Activated T-cell treated with anti-CD3 and anti-CD28 coated beads, Interleukin-2, amount 50 U/mL, for 72 hours (primary cell): Measurements from ENCODE around the gene PIGC. TPM values are rescaled to one million over a fixed set of nuclear protein-coding genes. Genes with fewer than 3 reads are reported as not detected.
A peak's percentile ranks its signal among the peaks of the same experiment; 100 is the strongest.
"Not testable (repeated sequence)": the region's sequence is repeated elsewhere in the genome, so short reads cannot be mapped to it uniquely, and the experiment has no call there.

ENCODE experiments used
- ATAC-seq, 2 donors: fragments of 150-1000 bp; cut with Tn5 transposase; replicated peaks in 1 of 2; 2 replicates each; pipeline ENCODE4 v1.10.0; 2021; ENCODE audit warnings: moderate library complexity in 2 of 2, mild to moderate bottlenecking in 1 of 2
- DNase-seq, 2 donors: peaks; one replicate each; pipeline ENCODE4 v3.0.0; 2021 to 2022; ENCODE audit warnings: mixed read lengths in 1 of 2
- H3K27ac Mint-ChIP-seq: one replicate; pipeline ENCODE4 v1.8.0; 2022; ENCODE audit warnings: mild to moderate bottlenecking, moderate library complexity, mixed read lengths
- H3K27me3 Mint-ChIP-seq: one replicate; pipeline ENCODE4 v1.8.0; 2022; ENCODE audit warnings: low read depth, mixed read lengths
- H3K36me3 Mint-ChIP-seq, 2 donors: one replicate each; pipeline ENCODE4 v1.8.0; 2022; ENCODE audit warnings: mixed read lengths in 2 of 2, mild to moderate bottlenecking in 1 of 2; ENCODE audit not compliant: insufficient read depth in 2 of 2
- H3K4me1 Mint-ChIP-seq: one replicate; pipeline ENCODE4 v1.8.0; 2022; ENCODE audit warnings: low read depth, mixed read lengths
- H3K4me3 Mint-ChIP-seq, 2 donors: one replicate each; pipeline ENCODE4 v1.8.0; 2022; ENCODE audit warnings: mild to moderate bottlenecking in 2 of 2, mixed read lengths in 2 of 2, moderate library complexity in 2 of 2
- H3K9me3 Mint-ChIP-seq, 2 donors: one replicate each; pipeline ENCODE4 v1.8.0; 2022; ENCODE audit warnings: mixed read lengths in 2 of 2
- total RNA-seq, 2 donors: library from RNA; stranded (reverse); gene quantifications; one replicate each; pipeline ENCODE4 v1.2.3, GENCODE V29; 2022

Gene PIGC
- total RNA-seq, 2 donors from 2014 or later: 31.4 to 32.7 TPM

GRCh38 chr1:172442843-172443565, 865 bp downstream of the PIGC start:
- Mint-ChIP-seq H3K4me1 (peaks cover 36% of the 10 kb centered on the region), H3K36me3 (peaks cover 10 to 13% of the 10 kb centered on the region in 2 donors), H3K9me3 (no peaks in the 10 kb centered on the region), H3K27me3 (no peaks in the 10 kb centered on the region), H3K4me3 (peak overlapping the region; percentile 89 to 96), H3K27ac (peak overlapping the region; percentile 97)
- no peak for DNase-seq
- ATAC-seq: no peak

GRCh38 chr1:172442404-172442803, 1.5 kb downstream of the PIGC start:
- no peak for DNase-seq
- Mint-ChIP-seq H3K4me1 (peaks cover 36% of the 10 kb centered on the region), H3K27ac (peak overlapping the region; percentile 8), H3K36me3 (peaks cover 10 to 13% of the 10 kb centered on the region in 2 donors), H3K4me3 (peak overlapping the region in 1 of 2 donors; percentile 96), H3K27me3 (no peaks in the 10 kb centered on the region), H3K9me3 (no peaks in the 10 kb centered on the region)
- ATAC-seq: no peak

- not testable (repeated sequence) for ATAC-seq, H3K27me3 Mint-ChIP-seq, H3K4me3 Mint-ChIP-seq, H3K27ac Mint-ChIP-seq, DNase-seq, H3K9me3 Mint-ChIP-seq
- Mint-ChIP-seq H3K4me1 (peaks cover 31% of the 10 kb centered on the region), H3K36me3 (peaks cover 12 to 14% of the 10 kb centered on the region in 2 donors)
These were observed 6.7 kb downstream of the PIGC start for GRCh38 chr1:172437183-172437582.

DNA sequence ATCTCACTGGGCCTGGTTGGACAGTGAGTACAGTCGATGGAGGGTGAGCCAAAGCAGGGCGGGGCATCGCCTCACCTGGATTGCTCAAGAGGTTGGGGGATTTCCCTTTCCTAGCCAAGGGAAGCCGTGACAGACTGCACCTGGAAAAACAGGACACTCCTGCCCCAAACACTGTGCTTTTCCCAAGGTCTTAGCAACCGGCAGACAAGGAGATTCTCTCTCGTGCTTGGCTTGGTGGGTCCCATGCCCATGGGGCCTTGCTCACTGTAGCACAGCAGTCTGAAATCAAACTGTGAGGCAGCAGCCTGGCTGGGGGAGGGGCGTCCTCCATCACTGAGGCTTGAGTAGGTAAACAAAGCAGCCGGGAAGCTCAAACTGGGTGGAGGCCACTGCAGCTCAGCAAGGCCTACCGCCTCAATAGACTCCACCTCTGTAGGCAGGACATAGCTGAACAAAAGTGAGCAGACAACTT, 12.1 kb downstream of the PIGC start:
- H3K27ac Mint-ChIP-seq: no peak overlapping the region
- H3K4me3 Mint-ChIP-seq: peak overlapping the region in 1 of 2 donors; percentile 17
- peaks cover 42% of the 10 kb centered on the region for H3K4me1 Mint-ChIP-seq
- no peak for DNase-seq
- peaks cover 0 to 3% of the 10 kb centered on the region in 2 donors for H3K9me3 Mint-ChIP-seq
- ATAC-seq: no peak
- H3K36me3 Mint-ChIP-seq: peaks cover 0 to 6% of the 10 kb centered on the region in 2 donors
- H3K27me3 Mint-ChIP-seq: no peaks in the 10 kb centered on the region

- peaks cover 42% of the 10 kb centered on the region for H3K4me1 Mint-ChIP-seq
- peaks cover 0 to 6% of the 10 kb centered on the region in 2 donors for H3K36me3 Mint-ChIP-seq
- H3K27ac Mint-ChIP-seq: peak overlapping the region; percentile 21
These were observed 12.7 kb downstream of the PIGC start for GRCh38 chr1:172431204-172431603.

DNA sequence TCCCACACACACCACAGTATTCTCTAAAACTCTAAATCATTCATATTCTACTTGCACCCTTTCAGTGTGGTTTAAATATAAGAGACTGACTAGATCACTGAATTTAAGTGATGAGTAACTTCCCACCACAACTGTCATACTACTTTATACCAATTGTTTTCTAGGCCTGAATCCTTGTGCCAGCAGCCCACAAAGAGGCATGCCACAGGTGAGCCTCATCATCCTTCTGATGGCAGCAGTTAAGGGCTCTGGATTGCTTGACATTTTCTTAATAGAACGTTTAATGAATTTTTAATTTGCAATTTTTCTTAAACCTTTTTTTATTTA, 13.8 kb downstream of the PIGC start:
- DNase-seq (no peak), ATAC-seq (peak; percentile 39 to 81)
- Mint-ChIP-seq H3K4me1 (peaks cover 42% of the 10 kb centered on the region), H3K27ac (no peak overlapping the region), H3K27me3 (no peaks in the 10 kb centered on the region), H3K4me3 (no peak overlapping the region), H3K36me3 (no peaks in the 10 kb centered on the region), H3K9me3 (peaks cover 0 to 3% of the 10 kb centered on the region in 2 donors)

More at GRCh38 chr1:172431204-172431603, 12.7 kb downstream of the PIGC start:
- ATAC-seq (no peak), DNase-seq (no peak)
- H3K27me3 Mint-ChIP-seq: no peaks in the 10 kb centered on the region
- H3K9me3 Mint-ChIP-seq: peaks cover 0 to 3% of the 10 kb centered on the region in 2 donors
- peak overlapping the region; percentile 17 to 42 for H3K4me3 Mint-ChIP-seq

GRCh38 chr1:172429331-172430127, 14.3 kb downstream of the PIGC start:
- DNase-seq: peak; percentile 31 to 41
- peaks cover 0 to 2% of the 10 kb centered on the region in 2 donors for H3K9me3 Mint-ChIP-seq
- no peak overlapping the region for H3K4me3 Mint-ChIP-seq
- H3K36me3 Mint-ChIP-seq: no peaks in the 10 kb centered on the region
- peaks cover 42% of the 10 kb centered on the region for H3K4me1 Mint-ChIP-seq
- no peaks in the 10 kb centered on the region for H3K27me3 Mint-ChIP-seq
- no peak overlapping the region for H3K27ac Mint-ChIP-seq
- peak; percentile 60 to 66 for ATAC-seq

DNA sequence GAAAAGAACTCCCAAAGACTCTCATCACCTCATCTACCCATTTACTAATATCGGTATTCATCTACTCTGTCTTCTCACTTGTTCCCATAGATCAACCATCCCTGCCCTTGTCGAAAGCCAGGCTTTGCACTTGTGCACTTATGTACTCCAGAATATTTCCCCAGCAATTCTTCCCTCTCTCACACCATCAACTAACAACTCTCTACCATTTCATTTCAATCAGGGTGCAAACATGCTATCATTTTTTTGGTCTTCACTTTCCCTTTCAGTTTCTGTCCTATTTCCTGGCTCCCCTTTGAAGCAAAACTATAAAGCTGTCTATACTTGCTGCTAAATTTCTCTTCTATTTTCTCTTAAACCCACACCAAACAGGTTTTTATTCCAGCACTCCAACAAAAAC, 16.7 kb downstream of the PIGC start:
- Mint-ChIP-seq H3K4me3 (no peak overlapping the region), H3K27me3 (no peaks in the 10 kb centered on the region), H3K9me3 (no peaks in the 10 kb centered on the region), H3K36me3 (no peaks in the 10 kb centered on the region), H3K4me1 (peaks cover 30% of the 10 kb centered on the region), H3K27ac (no peak overlapping the region)
- DNase-seq: no peak
- ATAC-seq: no peak

DNA sequence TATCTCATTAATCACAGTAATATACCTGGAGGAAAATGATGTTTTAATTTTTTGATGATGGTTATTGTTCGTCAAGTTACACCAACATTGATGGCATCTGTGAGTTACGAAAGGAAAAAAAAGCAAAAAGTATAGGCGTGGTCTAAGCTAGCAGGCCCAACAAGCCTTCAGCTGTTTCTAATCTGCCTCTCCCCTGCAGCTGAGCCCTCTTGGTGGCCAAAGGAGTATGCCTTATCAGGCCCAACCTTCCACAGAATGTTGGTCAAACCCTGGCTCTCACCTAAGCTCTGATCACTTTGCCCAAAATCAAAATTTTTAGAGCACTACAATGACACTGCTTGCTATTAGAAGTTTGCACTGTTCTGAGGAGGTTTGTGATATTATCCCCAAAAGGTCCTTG, 18.5 kb downstream of the PIGC start:
- Mint-ChIP-seq H3K27me3 (no peaks in the 10 kb centered on the region), H3K36me3 (no peaks in the 10 kb centered on the region), H3K4me3 (no peak overlapping the region), H3K9me3 (no peaks in the 10 kb centered on the region), H3K27ac (no peak overlapping the region), H3K4me1 (peaks cover 12% of the 10 kb centered on the region)
- no peak for DNase-seq
- no peak for ATAC-seq

- Mint-ChIP-seq H3K4me1 (no peaks in the 10 kb centered on the region), H3K27me3 (no peaks in the 10 kb centered on the region), H3K36me3 (no peaks in the 10 kb centered on the region), H3K27ac (no peak overlapping the region), H3K4me3 (no peak overlapping the region), H3K9me3 (no peaks in the 10 kb centered on the region)
- ATAC-seq (no peak), DNase-seq (no peak)
These were observed 20.5 kb downstream of the PIGC start for GRCh38 chr1:172423336-172423735.

GRCh38 chr1:172421974-172422604, 21.8 kb downstream of the PIGC start:
- H3K4me3 Mint-ChIP-seq: no peak overlapping the region
- DNase-seq (no peak), ATAC-seq (no peak)
- H3K27ac Mint-ChIP-seq: no peak overlapping the region
- no peaks in the 10 kb centered on the region for H3K27me3 Mint-ChIP-seq
- no peaks in the 10 kb centered on the region for H3K4me1 Mint-ChIP-seq
- H3K9me3 Mint-ChIP-seq: no peaks in the 10 kb centered on the region
- H3K36me3 Mint-ChIP-seq: no peaks in the 10 kb centered on the region

DNA sequence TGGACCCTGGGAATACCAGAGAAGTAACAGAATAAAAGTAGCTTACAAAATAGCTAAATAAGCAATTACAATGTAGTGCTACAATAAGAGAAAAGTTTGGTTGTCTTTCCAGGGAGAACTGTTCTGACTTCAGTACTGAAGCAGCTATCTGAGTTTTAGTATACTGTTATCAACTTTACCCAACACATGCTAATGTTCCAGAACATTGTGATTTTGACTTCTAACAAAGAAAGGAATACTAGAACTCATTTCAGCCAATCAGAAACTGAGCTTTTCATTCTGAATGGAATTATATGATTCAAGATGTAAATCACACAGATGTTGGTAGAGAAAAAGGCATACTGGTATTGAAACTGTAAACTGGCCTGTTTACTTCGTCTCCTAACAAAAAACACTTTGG, 23.5 kb downstream of the PIGC start, which contains the start of gene C1orf105:
TSS of gene C1orf105 (plus strand) at position 301 of the 400 bp plus-strand sequence. CDS start 201 bp downstream, outside the sequence.
- Mint-ChIP-seq H3K4me1 (peaks cover 3% of the 10 kb centered on the region), H3K9me3 (no peaks in the 10 kb centered on the region), H3K36me3 (no peaks in the 10 kb centered on the region), H3K4me3 (no peak within 1 kb of the TSS), H3K27me3 (no peaks in the 10 kb centered on the region), H3K27ac (no peak within 1 kb of the TSS)
- ATAC-seq: no peak
- no peak for DNase-seq

- Mint-ChIP-seq H3K9me3 (no peaks in the 10 kb centered on the region), H3K4me1 (peaks cover 3% of the 10 kb centered on the region)
- ATAC-seq: no peak
These were observed 26.3 kb downstream of the PIGC start for GRCh38 chr1:172417557-172417956.

More at GRCh38 chr1:172417557-172417956, 26.3 kb downstream of the PIGC start:
- no peak for DNase-seq
- Mint-ChIP-seq H3K27ac (no peak overlapping the region), H3K36me3 (no peaks in the 10 kb centered on the region), H3K27me3 (no peaks in the 10 kb centered on the region), H3K4me3 (no peak overlapping the region)
